Esophagus (tissue), 2 donors: ENCODE measurements around the gene LRRC2. TPM values are rescaled to one million over a fixed set of nuclear protein-coding genes. Genes with fewer than 3 reads are reported as not detected.
"Not testable (repeated sequence)": the region's sequence is repeated elsewhere in the genome, so short reads cannot be mapped to it uniquely, and the experiment has no call there.

ENCODE experiments used
- H3K27ac ChIP-seq, 2 donors: one replicate each; pipeline ENCODE4 v1.5.1; 2013; ENCODE audit warnings: low read depth in 2 of 2, mild to moderate bottlenecking in 2 of 2, inconsistent platforms in 1 of 2, low read length in 1 of 2, moderate library complexity in 1 of 2
- H3K27me3 ChIP-seq, 2 donors: one replicate each; pipeline ENCODE4 v1.6.1; 2013; ENCODE audit warnings: low read length in 2 of 2, control low read depth in 1 of 2, mild to moderate bottlenecking in 1 of 2; ENCODE audit not compliant: insufficient read depth in 2 of 2, control insufficient read depth in 1 of 2
- H3K36me3 ChIP-seq, 2 donors: one replicate each; pipeline ENCODE4 v1.6.1; 2013; ENCODE audit warnings: low read length in 1 of 2; ENCODE audit not compliant: control insufficient read depth in 2 of 2, insufficient read depth in 2 of 2
- H3K4me1 ChIP-seq, 2 donors: one replicate each; pipeline ENCODE4 v1.6.1; 2013; ENCODE audit warnings: low read length in 1 of 2; ENCODE audit not compliant: control insufficient read depth in 2 of 2, insufficient read depth in 2 of 2
- H3K4me3 ChIP-seq, 2 donors: one replicate each; pipeline ENCODE4 v1.5.1; 2013; ENCODE audit warnings: low read length in 2 of 2, mild to moderate bottlenecking in 2 of 2, low read depth in 1 of 2, moderate library complexity in 1 of 2
- H3K9me3 ChIP-seq, 2 donors: one replicate each; pipeline ENCODE4 v1.6.1; 2013; ENCODE audit warnings: mild to moderate bottlenecking in 2 of 2, low read depth in 1 of 2, low read length in 1 of 2, moderate library complexity in 1 of 2; ENCODE audit not compliant: control insufficient read depth in 2 of 2, insufficient read depth in 1 of 2
- WGBS, 2 donors: extraction: QIAGEN DNeasy Blood & Tissue Kit; methylation state at CpG; one replicate each; pipeline ENCODE4 v1.1.7; 2013; 5-methylcytosine and 5-hydroxymethylcytosine counted together
- polyA plus RNA-seq, 2 donors: library from polyadenylated mRNA; stranded (reverse); fragments of 200-250 nt; gene quantifications; one replicate each; pipeline ENCODE4 v1.2.3, GENCODE V29; 2013
- donor health status: healthy with polysubstance abuse.
- donor health status: Bipolar disorder and iron deficiency.

Gene LRRC2
- polyA plus RNA-seq, 2 donors: 0.13 to 0.14 TPM

DNA sequence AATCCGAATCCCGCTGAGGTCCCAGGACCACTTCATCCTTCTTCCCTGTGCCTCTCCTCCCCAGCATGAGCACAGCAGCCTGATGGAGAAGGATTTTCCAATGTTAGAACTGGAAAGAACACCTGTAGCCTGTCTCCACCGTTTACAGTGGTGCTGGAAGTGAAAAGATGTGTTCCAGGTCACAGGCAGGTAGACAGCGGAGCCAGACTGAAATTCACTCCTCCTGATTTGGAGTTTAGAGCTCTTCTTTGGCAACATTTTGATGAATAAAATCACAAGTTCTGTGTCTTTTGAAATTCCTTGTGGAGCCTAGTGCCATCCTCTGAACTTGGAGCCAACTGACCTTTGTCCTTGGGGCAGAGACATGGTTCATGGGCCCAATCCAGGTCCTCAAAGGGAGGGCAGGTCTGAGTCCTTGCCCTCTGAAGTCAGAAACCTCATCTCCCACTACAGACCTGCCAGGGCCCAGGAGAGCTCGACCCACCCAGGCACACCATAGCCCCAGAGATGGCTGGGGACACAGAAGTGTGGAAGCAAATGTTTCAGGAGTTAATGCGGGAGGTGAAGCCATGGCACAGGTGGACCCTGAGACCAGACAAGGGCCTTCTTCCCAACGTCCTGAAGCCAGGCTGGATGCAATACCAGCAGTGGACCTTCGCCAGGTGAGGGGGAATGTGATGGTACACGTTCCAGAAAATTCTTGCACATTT lies 68.4 kb downstream of the LRRC2 start, which contains the start of gene RTP3:
Gene RTP3, plus strand, starts transcription at position 421 of the 710 bp plus-strand sequence. Its CDS starts 87 bp downstream, at position 508.
- Histone ChIP-seq H3K9me3 (no peaks in the 10 kb centered on the region), H3K4me1 (peaks cover 0 to 2% of the 10 kb centered on the region in 2 donors), H3K27ac (no peak within 1 kb of the TSS), H3K4me3 (no peak within 1 kb of the TSS), H3K27me3 (no peaks in the 10 kb centered on the region), H3K36me3 (no peaks in the 10 kb centered on the region)
- 68 to 74% methylated on average over 9 of the region's 9 CpGs for WGBS, 2 donors

- Histone ChIP-seq H3K27me3 (no peaks in the 10 kb centered on the region), H3K36me3 (no peaks in the 10 kb centered on the region), H3K27ac (no peak overlapping the region), H3K9me3 (no peaks in the 10 kb centered on the region), H3K4me3 (no peak overlapping the region), H3K4me1 (peaks cover 0 to 2% of the 10 kb centered on the region in 2 donors)
- 70 to 73% methylated on average over 9 of the region's 9 CpGs for WGBS, 2 donors
Measured at GRCh38 chr3:46496746-46497555, 69.2 kb downstream of the LRRC2 start.

DNA sequence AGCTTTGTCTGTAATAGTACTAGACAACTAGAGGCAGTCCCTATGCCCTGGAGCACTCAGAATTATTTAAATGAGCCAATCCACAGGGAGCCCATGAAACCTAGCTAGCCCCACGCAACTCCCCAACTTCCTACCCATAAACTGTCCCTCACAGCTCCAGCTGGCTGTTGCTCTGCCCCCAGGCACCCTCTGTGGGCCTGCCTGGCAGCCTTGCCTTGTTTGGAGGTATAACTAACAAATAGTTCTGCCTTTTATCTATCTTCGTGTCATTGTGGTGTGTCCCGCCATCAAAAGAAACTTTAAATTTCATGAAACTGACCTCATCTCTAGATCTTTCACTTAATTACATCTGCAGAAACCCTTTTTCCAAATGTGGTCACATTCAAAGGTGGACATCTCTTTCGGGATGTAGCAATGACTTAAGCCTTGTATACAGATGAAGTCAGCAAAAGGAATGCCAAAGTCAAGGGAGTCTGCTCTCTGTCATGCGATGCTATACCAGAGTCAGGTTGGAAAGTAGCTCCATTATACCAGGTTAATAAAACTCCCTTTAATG lies 70.1 kb downstream of the LRRC2 start:
- WGBS, 2 donors: 86% methylated on average over 5 of the region's 5 CpGs

GRCh38 chr3:46494491-46494890 lies 71.6 kb downstream of the LRRC2 start:
- WGBS, 2 donors: 93 to 98% methylated on average over 17 to 27 of the region's 33 CpGs
- not testable (repeated sequence) for H3K4me1 ChIP-seq, H3K27ac ChIP-seq, H3K4me3 ChIP-seq, H3K27me3 ChIP-seq, H3K9me3 ChIP-seq, H3K36me3 ChIP-seq

More for the DNA sequence above, 70.1 kb downstream of the LRRC2 start:
- Histone ChIP-seq H3K36me3 (no peaks in the 10 kb centered on the region), H3K27ac (no peak overlapping the region), H3K4me3 (no peak overlapping the region), H3K9me3 (no peaks in the 10 kb centered on the region), H3K27me3 (no peaks in the 10 kb centered on the region), H3K4me1 (peaks cover 0 to 2% of the 10 kb centered on the region in 2 donors)

DNA sequence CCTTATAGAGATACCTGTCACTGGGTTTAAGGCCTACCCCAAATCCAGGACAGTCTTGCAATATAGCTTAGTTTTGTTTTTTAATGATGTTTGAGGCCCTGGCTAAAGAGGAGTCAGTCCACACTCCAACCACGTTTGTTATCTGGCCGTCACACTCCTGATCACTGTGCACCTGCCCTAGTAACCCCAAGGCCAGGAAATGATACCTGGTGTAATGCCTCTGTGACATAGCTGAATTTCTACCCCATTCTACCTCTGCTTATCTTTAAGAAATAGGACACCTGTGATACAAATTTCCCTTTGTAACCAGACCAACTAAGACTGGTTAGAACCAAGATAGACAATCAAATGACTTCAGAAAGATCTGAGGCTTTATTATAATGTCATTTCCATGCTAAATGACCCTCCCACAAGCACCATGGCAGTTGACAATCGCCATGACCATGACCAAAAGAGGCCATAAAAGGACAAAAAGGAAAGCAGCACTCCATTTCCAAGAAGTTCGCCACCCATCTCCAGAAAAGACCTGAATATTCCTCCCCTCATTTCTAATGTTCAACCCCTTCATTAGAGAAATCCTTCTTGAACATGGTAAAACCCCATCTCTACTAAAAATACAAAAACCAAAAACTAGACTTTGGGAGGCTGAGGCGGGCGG lies 73.1 kb downstream of the LRRC2 start:
- no peaks in the 10 kb centered on the region for H3K27me3 ChIP-seq
- no peak overlapping the region for H3K4me3 ChIP-seq
- no peak overlapping the region for H3K27ac ChIP-seq
- no peaks in the 10 kb centered on the region for H3K9me3 ChIP-seq
- 84 to 91% methylated on average over 6 of the region's 6 CpGs for WGBS, 2 donors
- H3K4me1 ChIP-seq: peaks cover 2 to 4% of the 10 kb centered on the region in 2 donors
- H3K36me3 ChIP-seq: no peaks in the 10 kb centered on the region

GRCh38 chr3:46491089-46492070 lies 74.7 kb downstream of the LRRC2 start:
- Histone ChIP-seq H3K4me1 (peaks cover 0 to 4% of the 10 kb centered on the region in 2 donors), H3K27ac (no peak overlapping the region), H3K27me3 (no peaks in the 10 kb centered on the region), H3K9me3 (no peaks in the 10 kb centered on the region), H3K4me3 (no peak overlapping the region), H3K36me3 (no peaks in the 10 kb centered on the region)
- 75 to 76% methylated on average over 11 of the region's 11 CpGs for WGBS, 2 donors

DNA sequence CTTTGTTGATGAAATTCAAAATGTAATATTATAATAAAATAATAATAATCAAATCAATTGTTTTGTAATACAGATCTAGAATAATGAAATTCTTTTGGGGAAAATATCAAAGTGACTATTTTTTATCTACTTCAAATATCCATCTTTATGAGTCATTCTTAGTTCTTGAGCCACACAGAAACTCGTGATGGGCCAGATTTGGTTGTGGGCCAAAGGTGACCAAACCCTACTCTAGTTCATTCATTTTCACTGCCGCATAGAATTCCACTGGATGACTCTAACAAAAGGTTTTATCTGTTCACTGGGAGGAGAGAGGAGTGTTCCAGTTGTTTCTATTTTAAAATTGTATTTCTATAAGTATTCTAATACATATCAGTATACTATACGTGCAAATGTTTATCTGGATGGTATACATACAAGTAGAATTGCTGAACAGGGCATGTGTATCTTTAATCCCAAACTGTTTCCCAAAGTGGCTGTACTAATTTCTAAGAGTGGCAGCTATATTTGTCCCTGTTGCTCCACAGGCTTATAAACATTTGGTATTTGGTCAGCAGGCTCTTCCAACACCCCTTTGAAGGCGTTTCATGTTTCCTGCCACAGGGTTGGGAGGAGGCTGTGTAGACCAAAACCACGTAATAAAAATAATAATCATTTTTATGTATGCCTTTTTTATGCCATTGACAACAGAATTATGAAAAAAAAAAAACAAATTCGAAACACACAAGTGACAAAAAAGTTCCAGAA lies 75.6 kb downstream of the LRRC2 start:
- H3K9me3 ChIP-seq: no peaks in the 10 kb centered on the region
- no peaks in the 10 kb centered on the region for H3K36me3 ChIP-seq
- H3K27ac ChIP-seq: no peak overlapping the region
- peaks cover 0 to 4% of the 10 kb centered on the region in 2 donors for H3K4me1 ChIP-seq
- 69 to 74% methylated on average over 6 of the region's 6 CpGs for WGBS, 2 donors
- H3K27me3 ChIP-seq: no peaks in the 10 kb centered on the region
- no peak overlapping the region for H3K4me3 ChIP-seq

GRCh38 chr3:46489875-46490274 lies 76.2 kb downstream of the LRRC2 start:
- WGBS, 2 donors: 64 to 76% methylated on average over 1 of the region's 1 CpG
- H3K4me1 ChIP-seq: peaks cover 0 to 4% of the 10 kb centered on the region in 2 donors
- no peaks in the 10 kb centered on the region for H3K27me3 ChIP-seq
- H3K4me3 ChIP-seq: no peak overlapping the region
- H3K9me3 ChIP-seq: no peaks in the 10 kb centered on the region
- no peak overlapping the region for H3K27ac ChIP-seq
- H3K36me3 ChIP-seq: no peaks in the 10 kb centered on the region
